Liver (tissue), 9 donors: ENCODE results near the gene CTRB1. TPM values are rescaled to one million over a fixed set of nuclear protein-coding genes. Genes with fewer than 3 reads are reported as not detected.

Source experiments
- DNase-seq: peaks from one replicate; pipeline ENCODE4 v3.0.0-alpha.2; 2017; ENCODE audit warnings: low spot score
- H3K27ac ChIP-seq, 2 donors: one replicate each; pipeline ENCODE4 v1.7.0; 2013; ENCODE audit warnings: inconsistent platforms in 2 of 2, low read length in 2 of 2, control low read depth in 1 of 2, low read depth in 1 of 2, mild to moderate bottlenecking in 1 of 2
- H3K27me3 ChIP-seq, 4 donors: one replicate each; pipeline versions ENCODE4 v1.6.1 to v1.7.0; 2013; ENCODE audit warnings: low read length in 3 of 4, inconsistent platforms in 1 of 4, mild to moderate bottlenecking in 1 of 4, moderate library complexity in 1 of 4; ENCODE audit not compliant: control insufficient read depth in 4 of 4, insufficient read depth in 4 of 4
- H3K36me3 ChIP-seq, 4 donors: one replicate each; pipeline versions ENCODE4 v1.6.1 to v1.7.0; 2013; ENCODE audit warnings: low read length in 3 of 4, mild to moderate bottlenecking in 3 of 4, low read depth in 1 of 4, moderate library complexity in 1 of 4; ENCODE audit not compliant: control insufficient read depth in 4 of 4, insufficient read depth in 3 of 4
- H3K4me1 ChIP-seq, 4 donors: one replicate each; pipeline versions ENCODE4 v1.6.1 to v1.7.0; 2013; ENCODE audit warnings: low read length in 3 of 4, mild to moderate bottlenecking in 3 of 4, moderate library complexity in 1 of 4; ENCODE audit not compliant: control insufficient read depth in 4 of 4, insufficient read depth in 4 of 4
- H3K4me3 ChIP-seq, 3 donors: one replicate each; pipeline versions ENCODE4 v1.6.1 to v1.7.0; 2013; ENCODE audit warnings: low read length in 3 of 3, control low read depth in 1 of 3, low read depth in 1 of 3, mild to moderate bottlenecking in 1 of 3
- H3K9ac ChIP-seq, 2 donors: one replicate each; pipeline ENCODE4 v1.7.0; 2013; ENCODE audit warnings: low read length in 2 of 2, mild to moderate bottlenecking in 2 of 2, moderate library complexity in 2 of 2, control low read depth in 1 of 2, low read depth in 1 of 2
- H3K9me3 ChIP-seq, 4 donors: one replicate each; pipeline versions ENCODE4 v1.6.1 to v1.7.0; 2013; ENCODE audit warnings: low read length in 3 of 4; ENCODE audit not compliant: control insufficient read depth in 4 of 4
- ATF3 ChIP-seq: IDR thresholded peaks from 2 replicates; pipeline ENCODE4 v1.6.1; 2016; ENCODE audit warnings: antibody characterized with exemption
- CTCF ChIP-seq: fragments of 150-350 bp; IDR thresholded peaks from 2 replicates; pipeline ENCODE4 v1.5.1; 2017; ENCODE audit warnings: improper control_type of control experiment, low read depth, low read length; ENCODE audit not compliant: missing input control
- EGR1 ChIP-seq, 2 donors: IDR thresholded peaks; 2 replicates each; pipeline ENCODE4 v1.6.1; 2016 to 2018; ENCODE audit warnings: antibody characterized with exemption in 2 of 2, low read depth in 2 of 2
- FOXA1 ChIP-seq: IDR thresholded peaks from 2 replicates; pipeline ENCODE4 v1.6.1; 2016; ENCODE audit warnings: antibody characterized with exemption
- FOXA2 ChIP-seq: IDR thresholded peaks from 2 replicates; pipeline ENCODE4 v1.6.1; 2016; ENCODE audit warnings: antibody characterized with exemption
- GABPA ChIP-seq, 2 donors: IDR thresholded peaks in 1 of 2; conservative IDR thresholded peaks in 1 of 2; 2 replicates each; pipeline ENCODE4 v1.6.1; 2016; ENCODE audit warnings: antibody characterized with exemption in 2 of 2, mild to moderate bottlenecking in 1 of 2, moderate library complexity in 1 of 2
- HNF4A ChIP-seq, 2 donors: conservative IDR thresholded peaks; 2 replicates each; pipeline ENCODE4 v1.6.1; 2016; ENCODE audit warnings: antibody characterized with exemption in 2 of 2, mild to moderate bottlenecking in 2 of 2
- HNF4G ChIP-seq: IDR thresholded peaks from 2 replicates; pipeline ENCODE4 v1.6.1; 2016; ENCODE audit warnings: antibody characterized with exemption
- JUND ChIP-seq, 2 donors: IDR thresholded peaks; 2 replicates each; pipeline ENCODE4 v1.6.1; 2016; ENCODE audit warnings: antibody characterized with exemption in 2 of 2
- MAX ChIP-seq: IDR thresholded peaks from 2 replicates; pipeline ENCODE4 v1.6.1; 2016; ENCODE audit warnings: antibody characterized with exemption
- NR2F2 ChIP-seq: IDR thresholded peaks from 2 replicates; pipeline ENCODE4 v1.6.1; 2016; ENCODE audit warnings: antibody characterized with exemption
- RAD21 ChIP-seq, 2 donors: IDR thresholded peaks; 2 replicates each; pipeline ENCODE4 v1.6.1; 2016; ENCODE audit warnings: antibody characterized with exemption in 2 of 2, mild to moderate bottlenecking in 2 of 2
- REST ChIP-seq: IDR thresholded peaks from 2 replicates; pipeline ENCODE4 v1.6.1; 2016; ENCODE audit warnings: antibody characterized with exemption, mild to moderate bottlenecking
- RXRA ChIP-seq, 2 donors: IDR thresholded peaks; 2 replicates each; pipeline ENCODE4 v1.6.1; 2017 to 2018; ENCODE audit warnings: antibody characterized with exemption in 2 of 2, mild to moderate bottlenecking in 1 of 2
- SP1 ChIP-seq: IDR thresholded peaks from 2 replicates; pipeline ENCODE4 v1.6.1; 2018; ENCODE audit warnings: antibody characterized with exemption, mild to moderate bottlenecking
- TAF1 ChIP-seq: conservative IDR thresholded peaks from 2 replicates; pipeline ENCODE4 v1.6.1; 2016; ENCODE audit warnings: antibody characterized with exemption, mild to moderate bottlenecking
- YY1 ChIP-seq: IDR thresholded peaks from 2 replicates; pipeline ENCODE4 v1.6.1; 2016; ENCODE audit warnings: antibody characterized with exemption, mild to moderate bottlenecking
- ZBTB33 ChIP-seq: IDR thresholded peaks from 2 replicates; pipeline ENCODE4 v1.6.1; 2016; ENCODE audit warnings: antibody characterized with exemption
- WGBS: extraction: QIAGEN DNeasy Blood & Tissue Kit; methylation state at CpG from one replicate; pipeline ENCODE4 v1.1.7; 2013; 5-methylcytosine and 5-hydroxymethylcytosine counted together
- polyA plus RNA-seq, 2 donors: library from polyadenylated mRNA; stranded (reverse) in 1 of 2; unstranded in 1 of 2; fragments of 200-250 nt in 1 of 2; fragments of >200 nt in 1 of 2; fragmentation: Nextera tagmentation in 1 of 2; extraction: Ambion mirVana in 1 of 2; gene quantifications; one replicate each; pipeline versions ENCODE4 v1.2.1 to v1.2.3, GENCODE V29; 2013 to 2015
- total RNA-seq, 2 donors: library from RNA; depleted of rRNA; stranded (reverse); fragments of >200 nt; gene quantifications; one replicate each; pipeline ENCODE4 v1.2.3, GENCODE V29; 2014
- donor health status: healthy.
- donor health status: healthy.
- donor health status: healthy.
- donor health status: healthy.
- donor health status: healthy.

Gene CTRB1
- total and polyA plus RNA-seq, 4 donors = not detected

- no peaks in the 10 kb centered on the region for H3K36me3 ChIP-seq
- H3K9ac ChIP-seq = peak overlapping the region in 1 of 2 donors; percentile 1
- peak overlapping the region; percentile 88 to 97 for H3K27ac ChIP-seq
- no peak for DNase-seq
- H3K4me3 ChIP-seq = no peak overlapping the region
- WGBS = 56% methylated on average over 14 of the region's 14 CpGs
- no peak for TF ChIP-seq TAF1
- TF ChIP-seq ZBTB33 = no peak
- TF ChIP-seq FOXA2 = no peak
- TF ChIP-seq JUND (IDR thresholded peaks at IDR 0.05) = peak in 1 of 2 donors; percentile 69
- TF ChIP-seq EGR1 (IDR thresholded peaks at IDR 0.05; ENCODE audit: low read depth in 2 of 2) = no peak
- TF ChIP-seq RXRA (IDR thresholded peaks at IDR 0.05) = peak; percentile 90 to 91
- peak; percentile 96 to 98 for TF ChIP-seq HNF4A (conservative IDR thresholded peaks at IDR 0.05)
- TF ChIP-seq REST = no peak
- TF ChIP-seq SP1 = peak; percentile 91
- peak; percentile 30 to 66 for TF ChIP-seq RAD21 (IDR thresholded peaks at IDR 0.05)
- TF ChIP-seq HNF4G = peak; percentile 94
- peak; percentile 66 for TF ChIP-seq YY1
- TF ChIP-seq ATF3 = no peak
- TF ChIP-seq MAX = no peak
- TF ChIP-seq FOXA1 = no peak
- TF ChIP-seq NR2F2 = peak; percentile 21
- TF ChIP-seq CTCF = peak; percentile 26
- TF ChIP-seq GABPA (IDR thresholded peaks at IDR 0.05 in 1 of 2, conservative IDR thresholded peaks at IDR 0.05 in 1 of 2) = no peak
- peaks cover 25 to 51% (median 43%) of the 10 kb centered on the region in 4 donors for H3K4me1 ChIP-seq
- H3K27me3 ChIP-seq = no peaks in the 10 kb centered on the region
- H3K9me3 ChIP-seq = no peaks in the 10 kb centered on the region
Measured at GRCh38 chr16:75262104-75262799, 43.5 kb downstream of the CTRB1 start.
